ENCODE data around the gene PNPLA1.

DNA sequence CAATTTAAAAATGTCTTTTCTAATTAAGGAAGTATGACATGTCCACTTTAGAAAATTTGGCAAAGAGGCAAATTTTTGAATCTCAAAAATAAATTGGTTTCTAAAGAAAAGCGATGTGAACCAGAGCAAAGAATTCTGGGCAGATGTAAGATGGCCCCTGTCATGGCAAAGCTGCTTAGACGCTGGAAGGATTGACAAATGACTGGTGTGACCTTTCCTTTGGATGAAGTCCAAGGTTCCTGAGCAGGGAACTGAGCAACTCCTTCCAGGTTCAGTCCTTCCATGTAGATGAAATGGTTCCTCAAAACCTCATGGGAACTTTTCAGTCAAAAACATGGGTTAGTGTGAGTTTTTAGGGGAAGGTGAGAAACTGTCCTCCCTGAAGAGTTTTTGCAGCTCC lies 48.2 kb upstream of the PNPLA1 start:
- TF ChIP-seq, protein P1, sequence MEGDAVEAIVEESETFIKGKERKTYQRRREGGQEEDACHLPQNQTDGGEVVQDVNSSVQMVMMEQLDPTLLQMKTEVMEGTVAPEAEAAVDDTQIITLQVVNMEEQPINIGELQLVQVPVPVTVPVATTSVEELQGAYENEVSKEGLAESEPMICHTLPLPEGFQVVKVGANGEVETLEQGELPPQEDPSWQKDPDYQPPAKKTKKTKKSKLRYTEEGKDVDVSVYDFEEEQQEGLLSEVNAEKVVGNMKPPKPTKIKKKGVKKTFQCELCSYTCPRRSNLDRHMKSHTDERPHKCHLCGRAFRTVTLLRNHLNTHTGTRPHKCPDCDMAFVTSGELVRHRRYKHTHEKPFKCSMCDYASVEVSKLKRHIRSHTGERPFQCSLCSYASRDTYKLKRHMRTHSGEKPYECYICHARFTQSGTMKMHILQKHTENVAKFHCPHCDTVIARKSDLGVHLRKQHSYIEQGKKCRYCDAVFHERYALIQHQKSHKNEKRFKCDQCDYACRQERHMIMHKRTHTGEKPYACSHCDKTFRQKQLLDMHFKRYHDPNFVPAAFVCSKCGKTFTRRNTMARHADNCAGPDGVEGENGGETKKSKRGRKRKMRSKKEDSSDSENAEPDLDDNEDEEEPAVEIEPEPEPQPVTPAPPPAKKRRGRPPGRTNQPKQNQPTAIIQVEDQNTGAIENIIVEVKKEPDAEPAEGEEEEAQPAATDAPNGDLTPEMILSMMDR (IDR thresholded peaks at IDR 0.05) = no peak
- TF ChIP-seq EZH2 (IDR thresholded peaks at IDR 0.05) (no peak), EZH2phosphoT487 (IDR thresholded peaks at IDR 0.05) (no peak)

Data from neural progenitor cell (in vitro differentiated cells).